ENCODE results near the gene ABLIM3. TPM values are rescaled to one million over a fixed set of nuclear protein-coding genes. Genes with fewer than 3 reads are reported as not detected.

Gene ABLIM3
- total RNA-seq, 1 donor from 2014 or later, result 2.4 TPM

DNA sequence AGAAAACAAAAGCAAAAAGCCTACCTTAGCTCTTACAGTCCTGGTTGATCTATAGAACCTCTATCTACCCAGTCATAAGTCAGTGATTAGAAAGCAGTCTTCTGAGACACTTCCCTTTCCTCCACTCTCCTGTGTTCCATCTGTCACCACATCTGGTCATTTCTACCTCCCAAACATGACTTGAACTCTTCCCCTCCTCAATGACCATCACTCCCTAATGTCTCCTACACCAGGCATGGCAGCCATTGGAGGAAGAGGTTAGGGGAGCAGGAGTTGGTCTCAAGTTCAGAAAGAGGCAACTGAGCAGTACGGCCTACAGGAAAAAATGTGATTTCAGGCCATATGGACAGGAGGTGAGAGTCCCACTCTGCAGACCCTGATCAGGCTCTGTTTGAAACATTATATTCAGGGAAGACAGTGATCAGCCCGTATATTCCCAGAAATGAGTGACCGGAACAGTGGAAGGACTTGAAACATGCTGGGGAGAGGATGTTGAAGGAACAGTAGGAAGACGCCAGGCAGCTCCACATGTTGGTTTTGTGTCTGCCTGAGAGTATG, 12.0 kb downstream of the ABLIM3 start:
- no peak for TF ChIP-seq CTCF (conservative IDR thresholded peaks at IDR 0.05)
- H3K36me3 Mint-ChIP-seq (ENCODE audit: low read depth), result no peaks in the 10 kb centered on the region
- H3K27ac Mint-ChIP-seq (ENCODE audit: unreplicated experiment), result no peak overlapping the region
- H3K4me1 Mint-ChIP-seq, result peaks cover 12% of the 10 kb centered on the region
- H3K27me3 Mint-ChIP-seq (ENCODE audit: low read depth), result no peaks in the 10 kb centered on the region
- H3K9me3 Mint-ChIP-seq, result no peaks in the 10 kb centered on the region
- no peak overlapping the region for H3K4me3 Mint-ChIP-seq
- DNase-seq (ENCODE audit: low read depth, low spot score), result no peak

DNA sequence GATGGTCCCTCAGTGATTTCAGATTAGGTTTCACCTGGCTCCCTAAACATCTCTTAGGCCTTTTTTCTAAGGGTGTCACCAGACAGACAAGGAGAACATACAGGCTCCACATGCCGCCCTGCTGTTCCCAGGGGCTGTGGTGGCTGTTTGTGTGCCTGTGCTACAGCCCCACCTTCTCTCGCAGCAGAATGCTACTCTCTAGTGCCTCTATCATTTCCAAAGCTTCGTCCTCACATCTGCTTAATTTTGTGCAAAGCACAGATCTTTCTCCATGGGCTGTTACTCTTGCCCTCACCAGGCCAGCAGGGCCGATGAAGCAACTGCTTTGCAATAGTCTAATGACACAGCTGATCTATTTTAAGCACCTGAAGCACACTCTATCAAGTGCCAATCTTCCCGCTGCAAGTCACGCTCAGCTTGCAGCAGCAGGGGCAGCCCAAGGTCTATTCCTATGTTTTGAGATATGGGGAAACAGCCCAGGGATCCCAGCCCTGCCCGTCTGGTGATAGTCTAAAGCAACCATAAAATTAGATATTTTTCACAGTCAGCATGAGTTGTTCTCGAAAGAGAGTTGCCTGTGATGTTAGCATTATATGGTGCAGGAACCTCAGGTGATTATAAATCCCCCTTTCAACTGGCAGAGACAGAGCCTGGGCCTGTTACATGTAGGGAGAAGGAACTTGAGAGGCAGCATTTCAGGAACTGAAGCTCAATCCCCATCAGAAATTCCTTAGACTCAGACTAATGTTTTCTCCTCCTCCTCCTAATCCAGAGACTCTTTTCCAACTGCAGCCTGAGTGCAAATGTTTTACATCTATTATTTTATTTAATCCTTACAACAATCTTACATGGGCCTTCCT, 12.7 kb downstream of the ABLIM3 start:
- H3K9me3 Mint-ChIP-seq, result no peaks in the 10 kb centered on the region
- no peak overlapping the region for H3K4me3 Mint-ChIP-seq

DNA sequence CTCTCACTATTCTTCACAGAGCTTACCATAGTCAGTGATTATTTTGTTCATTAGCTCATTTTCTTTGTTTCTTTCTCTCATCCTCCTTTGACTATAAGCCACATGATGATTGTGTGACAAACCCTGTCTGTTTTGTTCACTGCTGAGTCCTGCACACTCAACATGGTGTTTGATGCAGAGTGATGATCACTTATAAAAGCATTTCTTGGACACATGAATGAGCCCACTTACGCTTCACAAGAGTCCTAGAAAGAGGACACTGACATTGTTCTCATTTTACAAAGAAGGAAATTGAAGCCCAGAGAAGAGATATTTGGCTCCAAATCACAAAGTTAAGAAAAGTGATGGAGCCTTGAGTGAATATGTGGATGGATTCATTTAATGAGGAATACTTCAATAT, 13.4 kb downstream of the ABLIM3 start:
- Mint-ChIP-seq H3K4me3 (no peak overlapping the region), H3K36me3 (ENCODE audit: low read depth) (no peaks in the 10 kb centered on the region), H3K27me3 (ENCODE audit: low read depth) (no peaks in the 10 kb centered on the region), H3K27ac (ENCODE audit: unreplicated experiment) (no peak overlapping the region), H3K9me3 (no peaks in the 10 kb centered on the region), H3K4me1 (peaks cover 12% of the 10 kb centered on the region)
- DNase-seq (ENCODE audit: low read depth, low spot score), result no peak
- no peak for TF ChIP-seq CTCF (conservative IDR thresholded peaks at IDR 0.05)

More for the DNA sequence above, 12.7 kb downstream of the ABLIM3 start:
- TF ChIP-seq CTCF (conservative IDR thresholded peaks at IDR 0.05), result no peak
- H3K27ac Mint-ChIP-seq (ENCODE audit: unreplicated experiment), result no peak overlapping the region
- DNase-seq (ENCODE audit: low read depth, low spot score), result no peak
- H3K36me3 Mint-ChIP-seq (ENCODE audit: low read depth), result no peaks in the 10 kb centered on the region
- no peaks in the 10 kb centered on the region for H3K27me3 Mint-ChIP-seq (ENCODE audit: low read depth)
- H3K4me1 Mint-ChIP-seq, result peaks cover 12% of the 10 kb centered on the region

DNA sequence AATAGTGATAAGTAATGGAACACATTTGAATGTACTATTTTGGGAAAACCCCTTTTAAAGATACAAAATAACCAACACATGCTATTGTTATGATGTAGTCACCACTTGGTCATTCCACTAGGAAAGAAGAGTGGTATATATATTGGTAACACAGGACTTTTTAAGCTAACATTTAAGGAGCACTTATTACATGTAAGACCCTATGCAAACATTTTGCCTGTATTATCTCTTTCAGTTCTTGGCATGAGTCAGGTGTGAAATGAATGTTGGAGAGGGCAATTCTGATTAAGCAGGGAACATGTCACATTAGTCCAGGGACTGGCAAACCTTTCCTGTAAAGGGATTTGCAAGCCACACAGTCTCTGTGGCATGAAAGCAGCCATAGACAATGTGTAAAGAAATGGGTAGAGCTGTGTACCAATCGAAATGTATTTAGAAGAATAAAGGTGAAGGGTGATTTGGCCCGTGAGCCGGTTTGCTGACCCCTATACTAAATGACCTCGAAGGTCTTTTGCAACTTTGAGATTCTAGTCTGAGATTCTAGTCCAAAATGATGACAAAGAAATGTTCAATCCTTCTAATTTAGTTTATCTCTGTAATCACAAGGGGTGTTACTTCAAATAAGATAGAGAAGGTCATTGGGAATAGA, 15.3 kb downstream of the ABLIM3 start:
- H3K4me1 Mint-ChIP-seq, result peaks cover 12% of the 10 kb centered on the region

DNA sequence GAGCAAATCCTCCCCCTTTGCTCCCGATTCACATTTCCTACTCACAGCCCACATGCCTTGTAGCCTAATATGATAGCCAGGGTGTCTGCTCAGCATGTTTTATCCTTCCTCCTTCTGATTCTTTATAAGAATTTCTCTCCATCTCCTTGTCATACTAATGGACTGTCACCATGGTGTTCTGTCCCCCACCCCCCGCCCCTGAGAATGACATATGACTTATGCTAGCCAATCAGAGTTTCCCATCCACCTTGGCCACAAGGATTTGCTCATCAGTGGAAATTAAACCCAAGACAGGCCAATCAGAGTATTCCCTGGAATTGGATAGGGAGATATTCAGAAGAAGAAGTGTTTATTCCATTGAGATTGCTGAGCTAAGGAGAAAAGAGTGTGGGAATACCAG, 16.0 kb downstream of the ABLIM3 start:
- no peaks in the 10 kb centered on the region for H3K36me3 Mint-ChIP-seq (ENCODE audit: low read depth)

More for the DNA sequence above, 15.3 kb downstream of the ABLIM3 start:
- DNase-seq (ENCODE audit: low read depth, low spot score), result no peak
- H3K36me3 Mint-ChIP-seq (ENCODE audit: low read depth), result no peaks in the 10 kb centered on the region
- H3K27me3 Mint-ChIP-seq (ENCODE audit: low read depth), result no peaks in the 10 kb centered on the region
- H3K27ac Mint-ChIP-seq (ENCODE audit: unreplicated experiment), result no peak overlapping the region
- no peak overlapping the region for H3K4me3 Mint-ChIP-seq
- TF ChIP-seq CTCF (conservative IDR thresholded peaks at IDR 0.05), result no peak
- no peaks in the 10 kb centered on the region for H3K9me3 Mint-ChIP-seq

More for the DNA sequence above, 16.0 kb downstream of the ABLIM3 start:
- Mint-ChIP-seq H3K27me3 (ENCODE audit: low read depth) (no peaks in the 10 kb centered on the region), H3K4me3 (no peak overlapping the region), H3K4me1 (peaks cover 5% of the 10 kb centered on the region), H3K9me3 (no peaks in the 10 kb centered on the region), H3K27ac (ENCODE audit: unreplicated experiment) (no peak overlapping the region)
- no peak for TF ChIP-seq CTCF (conservative IDR thresholded peaks at IDR 0.05)
- no peak for DNase-seq (ENCODE audit: low read depth, low spot score)
